SU-DHL-6 (cell line): ENCODE results near the gene PSMD3.

Experiments used
- H2AFZ ChIP-seq: fragments of 200-600 bp; sonication (generic); 2 replicates; pipeline ENCODE4 v1.6.1; 2014; ENCODE audit warnings: low read depth, mild to moderate bottlenecking, moderate library complexity, mixed read lengths, antibody characterized with exemption, low read length; ENCODE audit not compliant: severe bottlenecking
- H3F3A ChIP-seq: fragments of 200-600 bp; shearing (Covaris generic); 2 replicates; pipeline ENCODE4 v1.6.0; 2016; ENCODE audit warnings: antibody characterized with exemption, mild to moderate bottlenecking; ENCODE audit not compliant: insufficient read depth
- H3K27ac ChIP-seq: fragments of 200-600 bp; sonication (generic); 2 replicates; pipeline ENCODE4 v1.5.1; 2016; ENCODE audit warnings: low read depth, mild to moderate bottlenecking, low read length, moderate library complexity, mixed read lengths
- H3K27me3 ChIP-seq: fragments of 200-600 bp; sonication (generic), shearing (Covaris generic); 2 replicates; pipeline ENCODE4 v1.6.0; 2014; ENCODE audit warnings: mild to moderate bottlenecking, low read length
- H3K36me3 ChIP-seq: fragments of 200-600 bp; sonication (generic); 2 replicates; pipeline ENCODE4 v1.6.1; 2014; ENCODE audit warnings: mild to moderate bottlenecking, low read length, mixed read lengths
- H3K4me2 ChIP-seq: fragments of 300-600, 200-600 bp; shearing (Covaris generic), sonication (generic); 2 replicates; pipeline ENCODE4 v1.6.0; 2014; ENCODE audit warnings: low read length, low read depth, mild to moderate bottlenecking; ENCODE audit not compliant: poor library complexity, severe bottlenecking
- H3K4me3 ChIP-seq: fragments of 200-600 bp; sonication (generic); 2 replicates; pipeline ENCODE4 v1.5.1; 2014; ENCODE audit warnings: antibody characterized with exemption, low read length, mild to moderate bottlenecking, mixed read lengths; ENCODE audit not compliant: insufficient read depth, poor library complexity, severe bottlenecking
- H3K79me2 ChIP-seq: fragments of 200-600 bp; sonication (generic); 2 replicates; pipeline ENCODE4 v1.6.1; 2014; ENCODE audit warnings: mild to moderate bottlenecking, low read length, moderate library complexity; ENCODE audit not compliant: insufficient read depth
- H3K9ac ChIP-seq: fragments of 200-600 bp; sonication (generic); 2 replicates; pipeline ENCODE4 v1.7.0; 2014; ENCODE audit warnings: mild to moderate bottlenecking, low read length
- H3K9me2 ChIP-seq: fragments of 200-600 bp; sonication (generic); replicated peaks from 2 replicates; pipeline ENCODE4 v1.6.1; 2014; ENCODE audit warnings: low read length; ENCODE audit not compliant: insufficient read depth
- H3K9me3 ChIP-seq: fragments of 200-600 bp; sonication (generic); 2 replicates; pipeline ENCODE4 v1.6.1; 2014; ENCODE audit warnings: low read length, mixed read lengths; ENCODE audit not compliant: insufficient read depth
- H4K20me1 ChIP-seq: fragments of 200-600 bp; sonication (generic); 2 replicates; pipeline ENCODE4 v1.6.1; 2014; ENCODE audit warnings: low read depth, mild to moderate bottlenecking, antibody characterized with exemption, low read length, moderate library complexity, mixed read lengths
- EZH2phosphoT487 ChIP-seq: fragments of 200-600 bp; sonication (generic), shearing (Covaris generic); conservative IDR thresholded peaks from 2 replicates; pipeline ENCODE4 v1.6.1; 2018; ENCODE audit warnings: mild to moderate bottlenecking, antibody characterized with exemption, low read length, moderate library complexity, mixed read lengths
- TF ChIP-seq, protein P1 (sequence below): fragments of 200-600 bp; sonication (generic); IDR thresholded peaks from one replicate; pipeline ENCODE4 v1.5.1; 2017; ENCODE audit warnings: antibody characterized with exemption, mild to moderate bottlenecking, low read length, moderate library complexity; ENCODE audit not compliant: insufficient read depth, poor library complexity, severe bottlenecking

Gene PSMD3

DNA sequence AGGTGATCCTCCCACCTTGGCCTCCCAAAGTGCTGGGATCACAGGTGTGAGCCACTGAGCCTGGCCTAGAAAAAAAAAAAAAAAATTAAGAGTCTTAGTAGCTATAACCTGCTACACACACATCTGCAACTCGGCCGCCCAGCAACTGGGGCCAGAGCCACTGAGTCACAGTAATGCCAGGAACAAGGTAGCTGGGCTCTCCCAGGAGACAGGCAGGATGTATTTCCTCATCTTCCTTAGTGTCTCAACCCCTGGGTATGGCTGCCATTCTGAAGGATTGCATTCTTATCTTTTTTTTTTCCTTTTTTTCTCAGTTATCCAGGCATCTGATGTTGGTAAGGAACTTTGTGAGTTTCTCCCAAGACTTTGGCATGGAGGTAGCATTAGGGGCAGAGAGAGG lies 7.1 kb upstream of the PSMD3 start:
- no peak overlapping the region for H3K27ac ChIP-seq
- H3K9me3 ChIP-seq = no peaks in the 10 kb centered on the region
- H3K4me2 ChIP-seq = no peak overlapping the region
- no peaks in the 10 kb centered on the region for H3K79me2 ChIP-seq
- H3K4me3 ChIP-seq = no peak overlapping the region
- TF ChIP-seq, protein P1, sequence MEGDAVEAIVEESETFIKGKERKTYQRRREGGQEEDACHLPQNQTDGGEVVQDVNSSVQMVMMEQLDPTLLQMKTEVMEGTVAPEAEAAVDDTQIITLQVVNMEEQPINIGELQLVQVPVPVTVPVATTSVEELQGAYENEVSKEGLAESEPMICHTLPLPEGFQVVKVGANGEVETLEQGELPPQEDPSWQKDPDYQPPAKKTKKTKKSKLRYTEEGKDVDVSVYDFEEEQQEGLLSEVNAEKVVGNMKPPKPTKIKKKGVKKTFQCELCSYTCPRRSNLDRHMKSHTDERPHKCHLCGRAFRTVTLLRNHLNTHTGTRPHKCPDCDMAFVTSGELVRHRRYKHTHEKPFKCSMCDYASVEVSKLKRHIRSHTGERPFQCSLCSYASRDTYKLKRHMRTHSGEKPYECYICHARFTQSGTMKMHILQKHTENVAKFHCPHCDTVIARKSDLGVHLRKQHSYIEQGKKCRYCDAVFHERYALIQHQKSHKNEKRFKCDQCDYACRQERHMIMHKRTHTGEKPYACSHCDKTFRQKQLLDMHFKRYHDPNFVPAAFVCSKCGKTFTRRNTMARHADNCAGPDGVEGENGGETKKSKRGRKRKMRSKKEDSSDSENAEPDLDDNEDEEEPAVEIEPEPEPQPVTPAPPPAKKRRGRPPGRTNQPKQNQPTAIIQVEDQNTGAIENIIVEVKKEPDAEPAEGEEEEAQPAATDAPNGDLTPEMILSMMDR = no peak
- no peak for TF ChIP-seq EZH2phosphoT487
- no peak overlapping the region for H2AFZ ChIP-seq
- no peaks in the 10 kb centered on the region for H3F3A ChIP-seq
- H3K9me2 ChIP-seq = no peaks in the 10 kb centered on the region
- no peak overlapping the region for H3K9ac ChIP-seq
- H3K36me3 ChIP-seq = no peaks in the 10 kb centered on the region
- H4K20me1 ChIP-seq = no peaks in the 10 kb centered on the region
- no peaks in the 10 kb centered on the region for H3K27me3 ChIP-seq

DNA sequence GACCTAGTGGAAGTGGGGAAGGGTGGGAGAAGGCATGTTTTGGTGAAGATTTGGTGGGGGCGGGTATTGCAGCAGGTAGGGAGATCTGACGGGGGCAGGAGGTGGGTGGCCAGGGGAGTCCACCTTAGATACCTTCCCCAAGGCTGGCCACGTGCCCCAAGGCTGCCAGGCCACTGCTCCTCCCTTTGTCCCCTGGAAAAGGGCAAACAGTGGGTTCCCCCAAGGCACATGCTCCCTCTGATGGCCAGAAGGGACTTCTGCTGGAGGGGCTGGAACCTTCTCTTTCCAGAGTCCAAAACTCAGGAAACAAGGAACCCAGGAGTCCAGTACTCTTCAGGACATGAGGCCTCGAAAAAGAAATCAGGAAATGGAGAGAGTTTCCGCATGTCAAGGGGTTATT lies 6.2 kb upstream of the PSMD3 start:
- no peaks in the 10 kb centered on the region for H3K9me3 ChIP-seq
- H3K36me3 ChIP-seq = no peaks in the 10 kb centered on the region
- no peaks in the 10 kb centered on the region for H4K20me1 ChIP-seq
- no peaks in the 10 kb centered on the region for H3F3A ChIP-seq
- no peak overlapping the region for H2AFZ ChIP-seq
- no peak overlapping the region for H3K4me3 ChIP-seq
- no peaks in the 10 kb centered on the region for H3K9me2 ChIP-seq
- no peaks in the 10 kb centered on the region for H3K27me3 ChIP-seq
- TF ChIP-seq, protein P1 = no peak
- TF ChIP-seq EZH2phosphoT487 = no peak
- H3K4me2 ChIP-seq = no peak overlapping the region
- H3K27ac ChIP-seq = no peak overlapping the region
- H3K9ac ChIP-seq = no peak overlapping the region
- H3K79me2 ChIP-seq = no peaks in the 10 kb centered on the region

DNA sequence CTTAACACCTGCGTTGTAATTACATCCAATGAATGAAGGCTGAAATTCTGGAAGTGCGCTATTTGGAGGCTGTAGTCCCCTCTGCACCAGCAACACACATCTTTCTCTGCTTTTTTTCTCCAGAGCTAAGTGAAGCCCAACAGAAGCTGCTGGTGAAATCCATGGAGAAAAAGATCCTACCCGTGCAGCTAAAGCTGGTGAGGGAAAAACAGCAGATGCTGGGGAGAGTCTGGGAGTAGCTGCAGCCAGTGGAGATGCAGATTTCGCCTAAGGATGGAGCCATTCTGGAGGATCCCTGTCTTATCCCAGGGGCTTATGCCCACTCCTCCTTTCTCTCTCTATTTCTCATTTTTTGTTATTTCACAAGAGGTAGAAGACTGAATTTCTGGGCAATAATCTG lies 4.8 kb upstream of the PSMD3 start:
- Histone ChIP-seq H4K20me1 (no peaks in the 10 kb centered on the region), H3K79me2 (peaks cover under 1% of the 10 kb centered on the region), H3K4me3 (no peak overlapping the region), H3F3A (no peaks in the 10 kb centered on the region), H3K9me3 (no peaks in the 10 kb centered on the region), H2AFZ (no peak overlapping the region), H3K27me3 (no peaks in the 10 kb centered on the region), H3K9me2 (no peaks in the 10 kb centered on the region), H3K27ac (no peak overlapping the region), H3K4me2 (no peak overlapping the region), H3K9ac (no peak overlapping the region), H3K36me3 (no peaks in the 10 kb centered on the region)
- TF ChIP-seq, protein P1 = no peak
- TF ChIP-seq EZH2phosphoT487 = no peak
